ENCODE measurements around the gene RPS25.
"Not testable (repeated sequence)": the region's sequence is repeated elsewhere in the genome, so short reads cannot be mapped to it uniquely, and the experiment has no call there.

Gene RPS25

GRCh38 chr11:119018074-119018938, at the start of gene RPS25, which contains the start of gene TRAPPC4:
TSS of gene RPS25 (minus strand) at chr11:119018343. CDS start at chr11:119018284, 59 bp downstream.
TSS of gene TRAPPC4 (plus strand) at chr11:119018766. CDS start at chr11:119018796, 30 bp downstream.
- Mint-ChIP-seq H3K27me3 (no peaks in the 10 kb centered on the region), H3K27ac (peak within 1 kb of the TSS; percentile 100), H3K36me3 (peaks cover 32% of the 10 kb centered on the region), H3K4me1 (peaks cover 44% of the 10 kb centered on the region), H3K9me3 (no peaks in the 10 kb centered on the region), H3K4me3 (peak within 1 kb of the TSS; percentile 100)

GRCh38 chr11:119067371-119068222, 49.5 kb upstream of the RPS25 start, which contains the start of gene VPS11:
TSS of gene VPS11 (plus strand) at chr11:119067818. CDS start at chr11:119067824, 6 bp downstream.
- no peaks in the 10 kb centered on the region for H3K27me3 Mint-ChIP-seq
- peak within 1 kb of the TSS; percentile 97 for H3K4me3 Mint-ChIP-seq
- peaks cover 37% of the 10 kb centered on the region for H3K4me1 Mint-ChIP-seq
- peak within 1 kb of the TSS; percentile 97 for H3K27ac Mint-ChIP-seq
- H3K36me3 Mint-ChIP-seq: peaks cover 3% of the 10 kb centered on the region
- H3K9me3 Mint-ChIP-seq: no peaks in the 10 kb centered on the region

- H3K4me1 Mint-ChIP-seq: peaks cover 36% of the 10 kb centered on the region
- H3K36me3 Mint-ChIP-seq: peaks cover 2% of the 10 kb centered on the region
- no peaks in the 10 kb centered on the region for H3K27me3 Mint-ChIP-seq
- peak overlapping the region; percentile 9 for H3K27ac Mint-ChIP-seq
- no peaks in the 10 kb centered on the region for H3K9me3 Mint-ChIP-seq
- H3K4me3 Mint-ChIP-seq: peak overlapping the region; percentile 71
Measured at GRCh38 chr11:119065369-119065768, 47.2 kb upstream of the RPS25 start.

GRCh38 chr11:119062779-119063178, 44.6 kb upstream of the RPS25 start:
- Mint-ChIP-seq H3K27ac (no peak overlapping the region), H3K9me3 (no peaks in the 10 kb centered on the region), H3K27me3 (no peaks in the 10 kb centered on the region), H3K4me1 (peaks cover 30% of the 10 kb centered on the region), H3K36me3 (no peaks in the 10 kb centered on the region), H3K4me3 (no peak overlapping the region)

DNA sequence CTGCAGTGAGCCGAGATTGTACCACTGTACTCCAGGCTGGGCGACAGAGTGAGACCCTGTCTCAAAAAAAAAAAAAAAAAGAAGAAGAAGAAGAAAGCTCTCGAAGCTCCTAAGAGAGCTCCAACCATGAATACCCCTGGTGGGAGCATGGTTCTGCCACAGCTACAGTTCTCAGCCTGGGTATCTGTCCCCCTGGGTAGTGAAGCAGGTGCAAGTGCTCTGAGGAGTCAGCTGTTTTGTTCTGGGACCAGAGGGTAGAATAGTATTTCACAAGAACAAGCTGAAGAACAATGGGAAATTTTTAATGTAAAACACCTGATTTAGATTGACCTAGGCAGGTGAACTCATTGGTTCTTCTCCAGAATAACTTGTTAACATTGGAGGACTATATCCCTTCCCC, 43.1 kb upstream of the RPS25 start:
- Mint-ChIP-seq H3K9me3 (no peaks in the 10 kb centered on the region), H3K36me3 (no peaks in the 10 kb centered on the region), H3K27ac (no peak overlapping the region), H3K4me3 (no peak overlapping the region), H3K27me3 (no peaks in the 10 kb centered on the region), H3K4me1 (peaks cover 25% of the 10 kb centered on the region)

DNA sequence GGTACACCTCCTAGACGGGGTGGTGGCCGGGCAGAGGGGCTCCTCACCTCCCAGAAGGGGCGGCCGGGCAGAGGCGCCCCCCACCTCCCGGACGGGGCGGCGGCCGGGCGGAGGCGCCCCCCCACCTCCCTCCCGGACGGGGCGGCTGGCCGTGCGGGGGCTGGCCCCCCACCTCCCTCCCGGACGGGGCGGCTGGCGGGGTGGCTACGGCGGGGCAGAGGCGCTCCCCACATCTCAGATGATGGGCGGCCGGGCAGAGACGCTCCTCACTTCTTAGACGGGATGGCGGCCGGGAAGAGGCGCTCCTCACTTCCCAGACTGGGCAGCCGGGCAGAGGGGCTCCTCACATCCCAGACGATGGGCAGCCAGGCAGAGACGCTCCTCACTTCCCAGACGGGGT, 41.0 kb upstream of the RPS25 start:
- Mint-ChIP-seq H3K4me1 (peaks cover 30% of the 10 kb centered on the region), H3K36me3 (peaks cover 11% of the 10 kb centered on the region)
- H3K4me3 Mint-ChIP-seq, H3K27me3 Mint-ChIP-seq, H3K9me3 Mint-ChIP-seq, H3K27ac Mint-ChIP-seq: not testable (repeated sequence)

DNA sequence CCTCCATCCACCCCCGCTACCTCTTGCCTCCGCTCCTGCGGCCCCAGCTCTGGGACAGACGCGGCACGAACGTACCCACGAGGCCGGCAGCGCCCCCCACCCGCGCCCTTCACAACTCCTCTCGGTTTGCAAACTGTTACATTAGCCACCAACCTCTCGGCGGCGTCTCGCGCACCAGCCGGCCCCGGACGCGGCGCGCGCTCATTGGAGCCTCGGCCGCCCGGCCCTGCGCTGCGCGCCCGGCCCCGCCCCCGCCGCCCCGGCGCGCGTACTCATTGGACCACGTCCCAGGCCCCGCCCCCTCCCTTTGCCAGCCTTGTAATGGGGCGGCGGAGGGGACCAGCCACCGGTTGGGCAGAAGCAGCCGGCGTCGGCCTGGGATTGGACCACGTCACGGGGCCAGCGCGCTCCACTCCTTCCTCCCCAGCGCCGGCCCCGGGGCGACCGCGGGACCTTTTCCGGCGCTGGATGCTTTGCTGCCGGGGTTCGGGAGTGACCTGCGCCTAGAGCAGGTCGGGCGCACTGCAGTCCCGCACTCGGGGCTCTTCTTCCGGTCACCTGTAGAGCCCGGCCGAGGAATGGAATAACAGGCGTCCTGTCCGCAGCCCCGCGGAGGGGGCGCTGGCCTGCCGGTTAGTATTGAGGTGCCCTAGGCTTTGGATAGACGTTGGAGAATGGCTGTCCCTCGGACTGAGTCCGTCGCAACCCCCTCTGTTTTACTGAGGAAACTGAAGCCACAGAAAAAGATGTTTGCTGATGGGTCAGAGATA, 39.0 kb upstream of the RPS25 start, which contains the start of gene HYOU1:
Gene HYOU1, minus strand, starts transcription at position 206 of the 770 bp plus-strand sequence. CDS start 1,045 bp downstream, outside the sequence.
- Mint-ChIP-seq H3K27me3 (no peaks in the 10 kb centered on the region), H3K36me3 (peaks cover 27% of the 10 kb centered on the region), H3K9me3 (no peaks in the 10 kb centered on the region), H3K27ac (peak within 1 kb of the TSS; percentile 97), H3K4me3 (peak within 1 kb of the TSS; percentile 97), H3K4me1 (peaks cover 44% of the 10 kb centered on the region)

- Mint-ChIP-seq H3K27me3 (no peaks in the 10 kb centered on the region), H3K36me3 (peaks cover 28% of the 10 kb centered on the region), H3K27ac (peak overlapping the region; percentile 97), H3K4me1 (peaks cover 48% of the 10 kb centered on the region), H3K9me3 (no peaks in the 10 kb centered on the region), H3K4me3 (peak overlapping the region; percentile 97)
Measured at GRCh38 chr11:119056421-119056999, 38.4 kb upstream of the RPS25 start.

DNA sequence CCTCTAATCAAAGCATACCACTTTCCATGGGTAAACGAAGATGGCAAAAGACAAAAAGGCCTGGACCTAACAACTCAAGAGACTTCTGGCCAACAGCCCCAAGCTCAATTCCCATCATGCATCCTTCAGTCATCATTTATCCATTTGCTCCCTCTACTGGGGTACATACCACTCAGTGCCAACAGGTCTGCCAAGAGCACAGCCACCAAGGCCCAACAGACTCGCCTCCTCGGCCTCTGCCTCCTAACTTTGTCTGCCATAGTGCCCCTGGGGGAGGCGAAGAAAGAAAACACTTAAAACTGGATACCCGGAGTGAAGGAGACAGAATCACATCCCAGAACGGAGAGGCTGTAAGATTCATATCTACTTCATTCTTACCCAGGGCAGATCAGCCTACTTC, 37.8 kb upstream of the RPS25 start:
- peak overlapping the region; percentile 97 for H3K4me3 Mint-ChIP-seq
- peaks cover 28% of the 10 kb centered on the region for H3K36me3 Mint-ChIP-seq
- H3K9me3 Mint-ChIP-seq: no peaks in the 10 kb centered on the region
- peaks cover 52% of the 10 kb centered on the region for H3K4me1 Mint-ChIP-seq
- H3K27me3 Mint-ChIP-seq: no peaks in the 10 kb centered on the region
- H3K27ac Mint-ChIP-seq: peak overlapping the region; percentile 90

DNA sequence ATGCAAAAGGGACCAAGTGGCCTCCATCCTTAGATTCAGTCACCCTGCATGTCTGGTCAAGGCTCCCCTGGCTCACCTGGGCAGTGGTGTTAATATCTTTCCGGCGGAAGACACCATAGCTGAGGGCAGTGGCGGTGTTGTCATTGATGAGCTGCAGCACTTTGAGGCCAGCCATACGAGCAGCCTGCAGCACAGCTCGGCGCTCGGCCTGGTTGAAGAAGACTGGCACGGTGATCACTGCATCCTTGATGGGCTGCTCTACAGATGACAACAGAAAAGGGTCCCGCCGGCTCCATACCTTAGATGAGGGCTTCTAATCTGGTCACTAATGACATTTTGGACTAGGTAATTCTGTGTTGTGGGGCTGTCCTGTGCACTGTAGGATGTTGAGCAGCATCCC, 36.3 kb upstream of the RPS25 start:
- H3K4me1 Mint-ChIP-seq: peaks cover 52% of the 10 kb centered on the region
- H3K27me3 Mint-ChIP-seq: no peaks in the 10 kb centered on the region
- H3K36me3 Mint-ChIP-seq: peaks cover 31% of the 10 kb centered on the region
- H3K27ac Mint-ChIP-seq: no peak overlapping the region
- no peaks in the 10 kb centered on the region for H3K9me3 Mint-ChIP-seq
- peak overlapping the region; percentile 97 for H3K4me3 Mint-ChIP-seq

- no peaks in the 10 kb centered on the region for H3K27me3 Mint-ChIP-seq
- peaks cover 36% of the 10 kb centered on the region for H3K36me3 Mint-ChIP-seq
- H3K4me1 Mint-ChIP-seq: peaks cover 41% of the 10 kb centered on the region
- H3K4me3 Mint-ChIP-seq: no peak overlapping the region
- H3K9me3 Mint-ChIP-seq: no peaks in the 10 kb centered on the region
- H3K27ac Mint-ChIP-seq: no peak overlapping the region
Measured at GRCh38 chr11:119052163-119052814, 34.1 kb upstream of the RPS25 start.

DNA sequence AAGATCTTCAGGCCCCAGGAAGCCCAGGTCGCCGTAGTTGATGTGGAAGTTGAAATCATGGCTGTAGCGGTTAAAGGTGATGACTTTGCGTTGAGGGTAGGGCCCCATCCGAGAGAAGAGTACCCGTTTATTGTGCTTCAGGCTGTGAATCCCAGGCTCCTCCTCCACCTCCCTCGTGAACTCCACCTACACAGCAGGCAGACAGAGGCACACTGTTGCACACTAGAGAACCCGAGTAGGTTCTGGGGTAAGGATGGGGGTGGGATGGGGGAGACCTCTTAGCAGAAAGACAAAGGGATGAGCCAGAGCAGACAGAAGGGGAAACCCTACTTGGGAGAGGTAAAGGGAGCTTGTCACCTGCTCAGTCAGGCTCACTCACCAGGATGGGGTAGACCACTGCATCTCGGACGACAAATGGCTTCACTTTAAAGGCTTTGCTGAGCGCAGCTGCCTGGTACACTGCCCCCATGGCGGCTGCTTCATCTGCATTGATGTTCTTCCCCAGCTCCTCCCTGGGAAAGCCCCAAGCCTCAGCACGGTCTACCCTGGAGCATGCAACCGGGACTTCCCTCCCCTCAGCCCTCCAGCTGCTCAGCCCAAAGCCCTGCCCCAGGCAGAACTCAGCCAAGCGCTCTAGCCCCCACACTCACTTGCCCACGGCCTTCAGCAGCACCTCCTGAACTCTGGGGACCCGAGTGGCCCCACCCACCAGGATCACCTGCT, 33.5 kb upstream of the RPS25 start:
- Mint-ChIP-seq H3K36me3 (peaks cover 37% of the 10 kb centered on the region), H3K27me3 (no peaks in the 10 kb centered on the region), H3K4me3 (no peak overlapping the region), H3K27ac (peak overlapping the region; percentile 6), H3K9me3 (no peaks in the 10 kb centered on the region), H3K4me1 (peaks cover 41% of the 10 kb centered on the region)

GRCh38 chr11:119049081-119049480, 30.9 kb upstream of the RPS25 start:
- H3K4me1 Mint-ChIP-seq: peaks cover 22% of the 10 kb centered on the region
- no peak overlapping the region for H3K4me3 Mint-ChIP-seq
- H3K9me3 Mint-ChIP-seq: no peaks in the 10 kb centered on the region
- no peaks in the 10 kb centered on the region for H3K27me3 Mint-ChIP-seq
- no peak overlapping the region for H3K27ac Mint-ChIP-seq
- H3K36me3 Mint-ChIP-seq: peaks cover 28% of the 10 kb centered on the region

- no peak overlapping the region for H3K27ac Mint-ChIP-seq
- H3K27me3 Mint-ChIP-seq: no peaks in the 10 kb centered on the region
- peaks cover 19% of the 10 kb centered on the region for H3K4me1 Mint-ChIP-seq
- peaks cover 23% of the 10 kb centered on the region for H3K36me3 Mint-ChIP-seq
- no peaks in the 10 kb centered on the region for H3K9me3 Mint-ChIP-seq
- H3K4me3 Mint-ChIP-seq: no peak overlapping the region
Measured at GRCh38 chr11:119048644-119049043, 30.5 kb upstream of the RPS25 start.

All from activated naive CD4-positive, alpha-beta T cell treated with anti-CD3 and anti-CD28 coated beads, Interleukin-2, amount 50 U/mL, for 24 hours (primary cell).